ENCODE data around the gene CD163L1. TPM values are rescaled to one million over a fixed set of nuclear protein-coding genes. Genes with fewer than 3 reads are reported as not detected.

Gene CD163L1
- total RNA-seq, 1 donor from 2014 or later, result 2.5 TPM

- DNase-seq, result no peak
- Histone ChIP-seq H3K27ac (replicated peaks) (no peak overlapping the region), H3K36me3 (no peaks in the 10 kb centered on the region), H3K27me3 (ENCODE audit: low read depth) (no peaks in the 10 kb centered on the region), H3K4me1 (no peaks in the 10 kb centered on the region), H3K9me3 (replicated peaks) (no peaks in the 10 kb centered on the region), H3K4me3 (no peak overlapping the region)
- TF ChIP-seq, protein P1, sequence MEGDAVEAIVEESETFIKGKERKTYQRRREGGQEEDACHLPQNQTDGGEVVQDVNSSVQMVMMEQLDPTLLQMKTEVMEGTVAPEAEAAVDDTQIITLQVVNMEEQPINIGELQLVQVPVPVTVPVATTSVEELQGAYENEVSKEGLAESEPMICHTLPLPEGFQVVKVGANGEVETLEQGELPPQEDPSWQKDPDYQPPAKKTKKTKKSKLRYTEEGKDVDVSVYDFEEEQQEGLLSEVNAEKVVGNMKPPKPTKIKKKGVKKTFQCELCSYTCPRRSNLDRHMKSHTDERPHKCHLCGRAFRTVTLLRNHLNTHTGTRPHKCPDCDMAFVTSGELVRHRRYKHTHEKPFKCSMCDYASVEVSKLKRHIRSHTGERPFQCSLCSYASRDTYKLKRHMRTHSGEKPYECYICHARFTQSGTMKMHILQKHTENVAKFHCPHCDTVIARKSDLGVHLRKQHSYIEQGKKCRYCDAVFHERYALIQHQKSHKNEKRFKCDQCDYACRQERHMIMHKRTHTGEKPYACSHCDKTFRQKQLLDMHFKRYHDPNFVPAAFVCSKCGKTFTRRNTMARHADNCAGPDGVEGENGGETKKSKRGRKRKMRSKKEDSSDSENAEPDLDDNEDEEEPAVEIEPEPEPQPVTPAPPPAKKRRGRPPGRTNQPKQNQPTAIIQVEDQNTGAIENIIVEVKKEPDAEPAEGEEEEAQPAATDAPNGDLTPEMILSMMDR (IDR thresholded peaks at IDR 0.05; ENCODE audit: borderline replicate concordance), result no peak
- intact Hi-C loops (cut with micrococcal nuclease), result no loop called here
Observed at GRCh38 chr12:7322599-7322998, 121.4 kb downstream of the CD163L1 start.

DNA sequence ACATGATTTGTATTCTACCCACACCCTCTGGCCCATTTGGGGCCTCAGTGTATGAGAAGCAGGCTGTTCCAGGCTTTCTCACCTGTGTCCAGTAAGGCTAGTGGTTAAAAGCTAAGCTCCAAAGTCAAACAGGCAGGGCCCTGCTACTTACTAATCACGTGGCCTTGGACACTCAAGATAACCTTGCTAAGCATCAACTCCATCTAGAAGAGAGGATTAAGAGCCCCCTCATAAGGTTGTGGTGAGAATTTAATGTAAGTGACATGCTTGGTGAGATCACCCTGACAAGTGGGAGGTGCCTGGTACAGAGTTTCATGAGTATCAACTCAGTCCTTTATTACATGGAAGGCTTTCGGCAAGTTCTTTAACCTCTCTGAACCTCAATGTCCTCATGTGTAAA is 122.3 kb downstream of the CD163L1 start:
- Histone ChIP-seq H3K27ac (replicated peaks) (no peak overlapping the region), H3K4me1 (no peaks in the 10 kb centered on the region), H3K9me3 (replicated peaks) (no peaks in the 10 kb centered on the region), H3K27me3 (ENCODE audit: low read depth) (no peaks in the 10 kb centered on the region), H3K4me3 (no peak overlapping the region), H3K36me3 (no peaks in the 10 kb centered on the region)
- TF ChIP-seq, protein P1 (IDR thresholded peaks at IDR 0.05; ENCODE audit: borderline replicate concordance), result no peak
- no peak for DNase-seq
- intact Hi-C loops (cut with micrococcal nuclease), result no loop called here

DNA sequence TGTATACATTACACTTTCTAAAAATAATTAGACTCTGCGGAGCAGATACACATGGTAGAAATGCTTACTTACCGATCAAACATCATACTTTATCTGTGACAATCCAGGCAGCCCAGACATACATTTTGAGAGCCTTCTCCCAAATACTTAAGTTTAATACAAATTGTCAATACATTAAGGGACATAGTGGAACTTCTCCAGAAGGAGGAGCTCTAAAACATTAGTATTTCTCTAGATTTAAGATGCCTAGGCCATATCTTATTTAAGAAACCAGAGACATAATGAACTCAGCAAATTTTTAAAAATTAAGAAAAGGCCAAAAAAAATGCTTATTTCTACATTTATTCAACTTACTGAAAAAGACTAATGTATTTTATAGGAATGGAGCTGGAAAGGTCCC is 124.0 kb downstream of the CD163L1 start:
- H3K27ac ChIP-seq (replicated peaks), result no peak overlapping the region
- H3K4me1 ChIP-seq, result no peaks in the 10 kb centered on the region
- no peak for DNase-seq
- no peaks in the 10 kb centered on the region for H3K9me3 ChIP-seq (replicated peaks)
- intact Hi-C loops (cut with micrococcal nuclease), result no loop called here
- H3K27me3 ChIP-seq (ENCODE audit: low read depth), result no peaks in the 10 kb centered on the region
- H3K4me3 ChIP-seq, result no peak overlapping the region
- H3K36me3 ChIP-seq, result no peaks in the 10 kb centered on the region
- TF ChIP-seq, protein P1 (IDR thresholded peaks at IDR 0.05; ENCODE audit: borderline replicate concordance), result no peak

DNA sequence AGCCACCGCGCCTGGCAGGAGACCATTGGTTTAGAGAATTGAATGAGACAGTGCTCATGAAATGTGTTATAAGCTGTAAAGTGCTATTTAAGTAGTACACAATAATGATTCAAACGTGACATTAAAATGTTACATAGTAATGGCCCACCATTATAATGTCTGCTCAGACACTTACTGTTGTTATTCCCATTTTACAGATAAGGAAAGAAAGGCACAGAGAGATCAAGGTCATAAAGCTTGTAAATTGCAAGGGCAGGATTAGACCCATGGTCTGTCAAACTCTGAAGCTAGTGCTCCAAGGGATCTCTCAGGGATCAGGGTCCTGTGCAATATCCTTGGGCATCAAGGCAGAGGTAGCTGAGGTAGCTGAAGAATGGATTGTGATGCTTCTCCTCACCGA is 133.9 kb downstream of the CD163L1 start:
- no peaks in the 10 kb centered on the region for H3K27me3 ChIP-seq (ENCODE audit: low read depth)
- TF ChIP-seq, protein P1 (IDR thresholded peaks at IDR 0.05; ENCODE audit: borderline replicate concordance), result no peak
- H3K27ac ChIP-seq (replicated peaks), result no peak overlapping the region
- H3K4me3 ChIP-seq, result no peak overlapping the region
- no peaks in the 10 kb centered on the region for H3K36me3 ChIP-seq
- no peak for DNase-seq
- H3K9me3 ChIP-seq (replicated peaks), result no peaks in the 10 kb centered on the region
- intact Hi-C loops (cut with micrococcal nuclease), result no loop called here
- H3K4me1 ChIP-seq, result no peaks in the 10 kb centered on the region

Other genes with a start within 250 kb of the CD163L1 start
- not detected for gene ACSM4, start 140.1 kb downstream of the CD163L1 start, total RNA-seq
- gene CD163, start 59.6 kb upstream of the CD163L1 start, total RNA-seq, result 44.7 TPM
- not detected for gene APOBEC1, start 221.8 kb upstream of the CD163L1 start, total RNA-seq

Data from left ventricle myocardium inferior (tissue), 1 donor.